Myocyte (in vitro differentiated cells): ENCODE measurements around the gene GPR61. TPM values are rescaled to one million over a fixed set of nuclear protein-coding genes. Genes with fewer than 3 reads are reported as not detected.

Experiments
- DNase-seq: peaks from one replicate; pipeline ENCODE4 v3.0.0-alpha.2; 2012; ENCODE audit warnings: low read depth
- polyA plus RNA-seq: library from polyadenylated mRNA; unstranded; fragments of >200 nt; gene quantifications from one replicate; pipeline ENCODE4 v1.2.1, GENCODE V29; 2012; ENCODE audit warnings: missing spikeins
- total RNA-seq: library from RNA; depleted of rRNA; stranded (reverse); fragments of >200 nt; gene quantifications from 2 replicates; pipeline ENCODE4 v1.2.3, GENCODE V29; 2014

GPR61 gene
- 0.13 and 0.21 TPM in 2 replicates for total RNA-seq
- polyA plus RNA-seq, result 0.39 TPM

- no peak for DNase-seq
Measured at GRCh38 chr1:109539676-109540075, at the start of gene GPR61. Gene GPR61, plus strand, starts transcription at chr1:109539872. Its CDS starts 3,151 bp downstream, at chr1:109543023.

- peak; percentile 75 for DNase-seq
Measured at GRCh38 chr1:109490029-109490933, 49.4 kb upstream of the GPR61 start.

GRCh38 chr1:109490934-109491302, 48.8 kb upstream of the GPR61 start:
- DNase-seq, result no peak

- DNase-seq, result no peak
Measured at GRCh38 chr1:109491372-109491771, 48.3 kb upstream of the GPR61 start.

GRCh38 chr1:109492779-109493178, 46.9 kb upstream of the GPR61 start:
- DNase-seq, result no peak

- DNase-seq, result no peak
Measured at GRCh38 chr1:109493227-109493626, 46.4 kb upstream of the GPR61 start.

- DNase-seq, result peak; percentile 87
Measured at GRCh38 chr1:109493805-109494539, 45.7 kb upstream of the GPR61 start, which contains the start of gene CYB561D1. Gene CYB561D1, plus strand, starts transcription at chr1:109494094. Its CDS starts 46 bp downstream, at chr1:109494140.

- DNase-seq, result no peak
Measured at GRCh38 chr1:109495738-109496137, 43.9 kb upstream of the GPR61 start.

- no peak for DNase-seq
Measured at GRCh38 chr1:109497449-109498160, 42.1 kb upstream of the GPR61 start.

GRCh38 chr1:109498161-109498801, 41.4 kb upstream of the GPR61 start:
- DNase-seq, result peak; percentile 78

GRCh38 chr1:109499081-109499480, 40.6 kb upstream of the GPR61 start:
- no peak for DNase-seq

GRCh38 chr1:109499661-109500536, 39.8 kb upstream of the GPR61 start:
- DNase-seq, result peak; percentile 54

GRCh38 chr1:109500941-109501381, 38.7 kb upstream of the GPR61 start:
- no peak for DNase-seq

- DNase-seq, result no peak
Measured at GRCh38 chr1:109501644-109502363, 37.9 kb upstream of the GPR61 start.

GRCh38 chr1:109502364-109502851, 37.3 kb upstream of the GPR61 start:
- no peak for DNase-seq

GRCh38 chr1:109503935-109504334, 35.7 kb upstream of the GPR61 start:
- DNase-seq, result no peak

- DNase-seq, result no peak
Measured at GRCh38 chr1:109504974-109505373, 34.7 kb upstream of the GPR61 start.

GRCh38 chr1:109508001-109508872, 31.4 kb upstream of the GPR61 start:
- DNase-seq, result peak; percentile 73
